Heart left ventricle (tissue), 16 donors: ENCODE data around the gene PANK4. TPM values are rescaled to one million over a fixed set of nuclear protein-coding genes. Genes with fewer than 3 reads are reported as not detected.

Experiments
- ATAC-seq, 4 donors: fragments of 200-7000 bp; cut with Tn5 transposase; one replicate each; pipeline ENCODE4 v1.9.1; 2020 to 2022; ENCODE audit warnings: moderate library complexity in 4 of 4, mild to moderate bottlenecking in 3 of 4, moderate number of reproducible peaks in 1 of 4
- DNase-seq, 5 donors: peaks; one replicate each; pipeline ENCODE4 v3.0.0-alpha.2; 2020
- H3K27ac ChIP-seq, 12 donors: fragments of 200-600 bp; sonication (generic) in 4 of 12; one replicate each; pipeline versions ENCODE4 v1.5.0 to v1.8.0; 2016 to 2022; ENCODE audit warnings: mild to moderate bottlenecking in 2 of 12
- H3K27me3 ChIP-seq, 9 donors: fragments of 200-600 bp; sonication (generic) in 2 of 9; one replicate each; pipeline versions ENCODE4 v1.5.1 to v1.8.0; 2016 to 2022; ENCODE audit warnings: mild to moderate bottlenecking in 3 of 9
- H3K36me3 ChIP-seq, 9 donors: fragments of 200-600 bp; sonication (generic) in 2 of 9; one replicate each; pipeline versions ENCODE4 v1.5.0 to v1.8.0; 2018 to 2022; ENCODE audit warnings: mild to moderate bottlenecking in 2 of 9
- H3K4me1 ChIP-seq, 12 donors: fragments of 200-600 bp; sonication (generic) in 4 of 12; one replicate each; pipeline versions ENCODE4 v1.5.0 to v1.8.0; 2016 to 2022; ENCODE audit warnings: mild to moderate bottlenecking in 3 of 12
- H3K4me3 ChIP-seq, 12 donors: fragments of 200-600 bp; sonication (generic) in 4 of 12; one replicate each; pipeline versions ENCODE4 v1.5.0 to v1.8.0; 2017 to 2022; ENCODE audit warnings: mild to moderate bottlenecking in 9 of 12, moderate library complexity in 4 of 12
- H3K9me3 ChIP-seq, 12 donors: fragments of 200-600 bp; sonication (generic) in 4 of 12; one replicate each; pipeline versions ENCODE4 v1.5.0 to v1.8.0; 2016 to 2022; ENCODE audit warnings: mild to moderate bottlenecking in 1 of 12
- POLR2A ChIP-seq, 2 donors: fragments of 450-650 bp; IDR thresholded peaks; one replicate each; pipeline ENCODE4 v1.6.1; 2017; ENCODE audit warnings: antibody characterized with exemption in 2 of 2, mild to moderate bottlenecking in 2 of 2, moderate library complexity in 2 of 2
- WGBS, 4 donors: extraction: QIAGEN DNeasy Blood & Tissue Kit in 2 of 4; methylation state at CpG; one replicate each; pipeline versions ENCODE4 v1.1.5 to v1.1.7; 2013 to 2018; 5-methylcytosine and 5-hydroxymethylcytosine counted together
- intact Hi-C, 10 donors: fragments of 100-400 bp; cut with DNase I; formaldehyde crosslinking; loops; one replicate each; pipeline versions ENCODE4 v1.11.1 to v1.14.2; 2022
- polyA plus RNA-seq, 2 donors: library from polyadenylated mRNA; stranded (reverse); fragments of 200-250 nt; gene quantifications; one replicate each; pipeline ENCODE4 v1.2.3, GENCODE V29; 2013
- total RNA-seq, 9 donors: library from RNA; depleted of rRNA in 2 of 9; stranded (reverse); fragments of >200 nt in 2 of 9; fragmentation: NEBNext Ultra II Directional in 3 of 9; extraction: Animal tissue kit (Norgen Biotek cat#: 25700) in 3 of 9; gene quantifications; one replicate each; pipeline versions ENCODE4 v1.1.0 to v1.2.4, GENCODE V29; 2016 to 2023
- TF ChIP-seq, protein P1 (sequence below), 12 donors: fragments of 200-600 bp; sonication (generic) in 4 of 12; IDR thresholded peaks; one replicate each; pipeline versions ENCODE4 v1.5.0 to v1.8.0; 2018 to 2022; ENCODE audit warnings: antibody characterized with exemption in 12 of 12, mild to moderate bottlenecking in 5 of 12
- donor health status: ischemic (EF 13 %, LVEDD 7.1; RV severe dilation, severe dysfunction).
- donor health status: healthy with polysubstance abuse.
- donor health status: DM: no; HTN: yes; CAD: no.
- donor health status: DM: no; HTN: no; CAD: no.
- donor health status: ischemic (EF 25% LVEDD 6.9; RV normal size, moderate dysfunction).
- donor health status: ischemic (EF 25% LVEDD 5.7; RV mildly dilated, moderate dysfunction).
- donor health status: healthy.
- donor health status: DM: yes; HTN: yes; CAD: no.
- donor health status: ischemic (EF 35%, LVEDD 5.7; RV mildly dilated, moderate dysfunction).
- donor health status: nonischemic (EF 11% LVEDD 7.7; RV severe dilation, severe dysfunction).
- donor health status: DM: yes; HTN: yes; CAD: no.
- donor health status: PGD.
- donor health status: ischemic (EF 29% LVEDD 5.4; RV normal size, mild dysfunction).
- donor health status: nonischemic (EF 23%, LVEDD 6.1; RV moderate dilation, normal function).

Gene PANK4
- total and polyA plus RNA-seq, 11 donors, result 27.2 to 43.0 (median 34.4) TPM

DNA sequence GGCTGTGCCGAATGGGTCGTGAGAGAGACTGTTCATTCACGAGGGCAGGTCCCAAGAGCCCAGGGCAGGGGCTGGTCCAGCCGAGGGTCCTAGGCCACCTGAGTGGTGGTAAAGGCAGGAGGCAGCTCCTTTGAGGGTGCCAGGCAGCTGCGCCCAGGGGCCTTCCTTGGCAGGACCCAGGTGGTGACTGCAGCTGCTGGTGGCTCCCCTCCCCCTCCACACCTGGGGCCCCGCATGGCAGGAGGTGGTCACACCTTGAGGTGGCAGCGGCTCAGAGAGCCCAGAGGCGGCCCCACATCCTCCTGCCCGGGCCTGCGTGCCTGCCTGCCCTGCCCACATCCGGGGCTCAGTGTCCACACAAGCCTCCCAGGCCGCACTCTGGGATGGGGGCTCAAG is 60.1 kb downstream of the PANK4 start:
- whole genome bisulfite sequencing, 4 donors, result 47 to 73% (median 62%) methylated on average over 8 to 12 of the region's 12 CpGs
- no peak for ATAC-seq
- Histone ChIP-seq H3K4me1 (peaks cover 0 to 4% (median 0%) of the 10 kb centered on the region in 12 donors), H3K9me3 (no peaks in the 10 kb centered on the region), H3K36me3 (no peaks in the 10 kb centered on the region), H3K27ac (no peak overlapping the region), H3K27me3 (peaks cover 29 to 85% (median 55%) of the 10 kb centered on the region in 9 donors), H3K4me3 (no peak overlapping the region)
- TF ChIP-seq POLR2A (IDR thresholded peaks at IDR 0.05), result no peak
- TF ChIP-seq, protein P1, sequence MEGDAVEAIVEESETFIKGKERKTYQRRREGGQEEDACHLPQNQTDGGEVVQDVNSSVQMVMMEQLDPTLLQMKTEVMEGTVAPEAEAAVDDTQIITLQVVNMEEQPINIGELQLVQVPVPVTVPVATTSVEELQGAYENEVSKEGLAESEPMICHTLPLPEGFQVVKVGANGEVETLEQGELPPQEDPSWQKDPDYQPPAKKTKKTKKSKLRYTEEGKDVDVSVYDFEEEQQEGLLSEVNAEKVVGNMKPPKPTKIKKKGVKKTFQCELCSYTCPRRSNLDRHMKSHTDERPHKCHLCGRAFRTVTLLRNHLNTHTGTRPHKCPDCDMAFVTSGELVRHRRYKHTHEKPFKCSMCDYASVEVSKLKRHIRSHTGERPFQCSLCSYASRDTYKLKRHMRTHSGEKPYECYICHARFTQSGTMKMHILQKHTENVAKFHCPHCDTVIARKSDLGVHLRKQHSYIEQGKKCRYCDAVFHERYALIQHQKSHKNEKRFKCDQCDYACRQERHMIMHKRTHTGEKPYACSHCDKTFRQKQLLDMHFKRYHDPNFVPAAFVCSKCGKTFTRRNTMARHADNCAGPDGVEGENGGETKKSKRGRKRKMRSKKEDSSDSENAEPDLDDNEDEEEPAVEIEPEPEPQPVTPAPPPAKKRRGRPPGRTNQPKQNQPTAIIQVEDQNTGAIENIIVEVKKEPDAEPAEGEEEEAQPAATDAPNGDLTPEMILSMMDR (IDR thresholded peaks at IDR 0.05), result no peak
- no peak for DNase-seq
- intact Hi-C loops, result no loop called here

GRCh38 chr1:2465371-2466269 is 60.8 kb downstream of the PANK4 start:
- peaks cover 29 to 83% (median 55%) of the 10 kb centered on the region in 9 donors for H3K27me3 ChIP-seq
- 71 to 79% (median 76%) methylated on average over 25 to 33 of the region's 33 CpGs for whole genome bisulfite sequencing, 4 donors
- DNase-seq, result no peak
- intact Hi-C loops, result no loop called here
- no peak overlapping the region for H3K27ac ChIP-seq
- H3K9me3 ChIP-seq, result no peaks in the 10 kb centered on the region
- ATAC-seq, result no peak
- no peak overlapping the region for H3K4me3 ChIP-seq
- TF ChIP-seq POLR2A (IDR thresholded peaks at IDR 0.05), result no peak
- TF ChIP-seq, protein P1 (IDR thresholded peaks at IDR 0.05), result no peak
- H3K36me3 ChIP-seq, result no peaks in the 10 kb centered on the region
- peaks cover 0 to 4% (median 0%) of the 10 kb centered on the region in 12 donors for H3K4me1 ChIP-seq

DNA sequence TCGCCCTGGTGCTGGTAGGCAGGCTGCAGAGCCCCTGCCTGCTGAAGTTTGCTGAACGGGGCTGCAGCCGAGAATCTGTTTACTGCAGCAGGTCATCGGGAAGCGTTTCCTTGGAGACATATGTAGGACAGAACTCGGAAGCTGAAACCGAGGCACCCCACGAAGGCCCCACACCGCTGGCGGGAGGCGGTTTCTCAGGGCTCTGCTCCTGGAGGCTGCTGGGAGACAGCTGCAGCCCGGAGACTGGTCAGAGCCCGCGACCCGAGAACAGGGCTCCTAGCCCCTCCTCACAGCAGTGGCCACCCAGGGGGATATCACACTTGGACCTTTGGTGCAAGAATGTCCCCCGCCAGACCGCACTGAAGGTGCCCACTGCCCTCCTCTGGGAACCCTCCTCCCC is 63.0 kb downstream of the PANK4 start:
- DNase-seq (no peak), ATAC-seq (no peak)
- Histone ChIP-seq H3K27me3 (peaks cover 26 to 68% (median 49%) of the 10 kb centered on the region in 9 donors), H3K27ac (no peak overlapping the region), H3K4me3 (no peak overlapping the region), H3K9me3 (no peaks in the 10 kb centered on the region), H3K36me3 (no peaks in the 10 kb centered on the region), H3K4me1 (peaks cover 0 to 15% (median 5%) of the 10 kb centered on the region in 12 donors)
- intact Hi-C loops, result no loop called here
- WGBS, 4 donors, result 34 to 43% (median 39%) methylated on average over 3 to 17 of the region's 17 CpGs
- TF ChIP-seq, protein P1 (IDR thresholded peaks at IDR 0.05), result no peak
- TF ChIP-seq POLR2A (IDR thresholded peaks at IDR 0.05), result no peak

GRCh38 chr1:2462819-2463218 is 63.6 kb downstream of the PANK4 start:
- 26 to 36% (median 30%) methylated on average over 15 of the region's 15 CpGs for WGBS, 4 donors
- no peak for DNase-seq
- H3K27me3 ChIP-seq, result peaks cover 21 to 66% (median 44%) of the 10 kb centered on the region in 9 donors
- peaks cover 0 to 15% (median 5%) of the 10 kb centered on the region in 12 donors for H3K4me1 ChIP-seq
- intact Hi-C loops, result no loop called here
- no peak overlapping the region for H3K27ac ChIP-seq
- no peak for TF ChIP-seq POLR2A (IDR thresholded peaks at IDR 0.05)
- TF ChIP-seq, protein P1 (IDR thresholded peaks at IDR 0.05), result no peak
- H3K4me3 ChIP-seq, result no peak overlapping the region
- no peak for ATAC-seq
- H3K9me3 ChIP-seq, result no peaks in the 10 kb centered on the region
- H3K36me3 ChIP-seq, result no peaks in the 10 kb centered on the region
